WTC11 (cell line): ENCODE measurements around the gene DNAJC10. TPM values are rescaled to one million over a fixed set of nuclear protein-coding genes. Genes with fewer than 3 reads are reported as not detected.

Source experiments
- ARID4B ChIP-seq: sonication (generic); formaldehyde crosslinking; IDR thresholded peaks from 2 replicates; pipeline ENCODE4 v1.8.0; 2023; ENCODE audit warnings: missing genetic modification reagents, mild to moderate bottlenecking, borderline replicate concordance
- ATF2 ChIP-seq: sonication (generic); formaldehyde crosslinking; IDR thresholded peaks from 2 replicates; pipeline ENCODE4 v1.8.1; 2022; ENCODE audit warnings: low read depth, missing genetic modification reagents, borderline replicate concordance
- ERG ChIP-seq: fragments of 250-450 bp; sonication (Bioruptor Pico); IDR thresholded peaks from 2 replicates; pipeline ENCODE4 v1.8.0; 2021; ENCODE audit warnings: mild to moderate bottlenecking
- FOXP1 ChIP-seq: sonication (generic); formaldehyde crosslinking; IDR thresholded peaks from 2 replicates; pipeline ENCODE4 v1.8.0; 2022; ENCODE audit warnings: missing genetic modification reagents, mild to moderate bottlenecking, moderate library complexity, borderline replicate concordance
- FOXP4 ChIP-seq: sonication (generic); formaldehyde crosslinking; IDR thresholded peaks from 2 replicates; pipeline ENCODE4 v1.8.0; 2022; ENCODE audit warnings: mild to moderate bottlenecking, missing genetic modification reagents
- IRF1 ChIP-seq: sonication (generic); formaldehyde crosslinking; IDR thresholded peaks from 2 replicates; pipeline ENCODE4 v1.8.0; 2023; ENCODE audit warnings: missing genetic modification reagents
- ZNF219 ChIP-seq: sonication (generic); formaldehyde crosslinking; IDR thresholded peaks from 2 replicates; pipeline ENCODE4 v1.8.0; 2023; ENCODE audit warnings: missing genetic modification reagents, mild to moderate bottlenecking, borderline replicate concordance
- ZNF416 ChIP-seq: fragments of 250-450 bp; sonication (Bioruptor Pico); IDR thresholded peaks from 2 replicates; pipeline ENCODE4 v1.9.0; 2021; ENCODE audit warnings: mild to moderate bottlenecking, inconsistent platforms
- total RNA-seq: library from RNA; stranded (reverse); gene quantifications from 3 replicates; pipeline ENCODE4 v1.2.3, GENCODE V29; 2021

The DNAJC10 gene
- total RNA-seq, 1 experiment from 2014 or later = 109 TPM

GRCh38 chr2:182836451-182836850, 120.4 kb downstream of the DNAJC10 start (continued):
- TF ChIP-seq IRF1 = no peak
- no peak for TF ChIP-seq ZNF416
- TF ChIP-seq FOXP4 (CRISPR knock-in tag) = no peak
- TF ChIP-seq ZNF219 (CRISPR knock-in tag) = no peak
- TF ChIP-seq ERG (CRISPR knock-in tag) = no peak
- TF ChIP-seq ATF2 (CRISPR knock-in tag) = no peak
- no peak for TF ChIP-seq FOXP1 (CRISPR knock-in tag)
- TF ChIP-seq ARID4B (CRISPR knock-in tag) = no peak

Other genes with a start within 250 kb of the DNAJC10 start
- gene FRZB, start 150.4 kb downstream of the DNAJC10 start, total RNA-seq = 1.2 to 1.9 TPM (median 1.5 TPM) in 3 replicates